Neural cell (in vitro differentiated cells): Measurements from ENCODE around the gene CDA. TPM values are rescaled to one million over a fixed set of nuclear protein-coding genes. Genes with fewer than 3 reads are reported as not detected.

Source experiments
- H2AFZ ChIP-seq: fragments of 200-600, 300-800 bp; sonication (generic), shearing (Covaris generic); 2 replicates; pipeline ENCODE4 v1.6.0; 2014; ENCODE audit warnings: low read depth, mild to moderate bottlenecking, antibody characterized with exemption, low read length, moderate library complexity
- H3F3A ChIP-seq: fragments of 200-600 bp; shearing (Covaris generic); 2 replicates; pipeline ENCODE4 v1.6.1; 2016; ENCODE audit warnings: mild to moderate bottlenecking, moderate library complexity, mixed read lengths, antibody characterized with exemption, low read length; ENCODE audit not compliant: insufficient read depth, poor library complexity, severe bottlenecking
- H3K27ac ChIP-seq: fragments of 200-600, 300-800 bp; sonication (generic), shearing (Covaris generic); 2 replicates; pipeline ENCODE4 v1.5.1; 2014; ENCODE audit warnings: mild to moderate bottlenecking, low read length, moderate library complexity
- H3K27me3 ChIP-seq: fragments of 300-800, 200-600 bp; sonication (generic), shearing (Covaris generic); 2 replicates; pipeline ENCODE4 v1.6.0; 2014; ENCODE audit warnings: mild to moderate bottlenecking, low read depth, low read length, moderate library complexity; ENCODE audit not compliant: insufficient read depth
- H3K36me3 ChIP-seq: fragments of 300-800, 200-600 bp; sonication (generic), shearing (Covaris generic); 2 replicates; pipeline ENCODE4 v1.5.1; 2014; ENCODE audit warnings: mild to moderate bottlenecking, antibody characterized with exemption, low read length, moderate library complexity; ENCODE audit not compliant: insufficient read depth
- H3K4me2 ChIP-seq: fragments of 300-800, 200-600 bp; sonication (generic), shearing (Covaris generic); 2 replicates; pipeline ENCODE4 v1.6.0; 2014; ENCODE audit warnings: mild to moderate bottlenecking, low read length
- H3K4me3 ChIP-seq: fragments of 300-800, 200-600 bp; sonication (generic), shearing (Covaris generic); 2 replicates; pipeline ENCODE4 v1.5.1; 2014; ENCODE audit warnings: mild to moderate bottlenecking, low read length, moderate library complexity
- H3K79me2 ChIP-seq: fragments of 200-600 bp; shearing (Covaris generic); replicated peaks from 2 replicates; pipeline ENCODE4 v1.6.0; 2014; ENCODE audit warnings: mild to moderate bottlenecking, low read length, moderate library complexity; ENCODE audit not compliant: insufficient read depth
- H3K9ac ChIP-seq: fragments of 300-800, 200-600 bp; sonication (generic), shearing (Covaris generic); 2 replicates; pipeline ENCODE4 v1.6.1; 2016; ENCODE audit warnings: mild to moderate bottlenecking, low read length, mixed read lengths
- H3K9me2 ChIP-seq: fragments of 200-600 bp; shearing (Covaris generic); 2 replicates; pipeline ENCODE4 v1.6.1; 2016; ENCODE audit warnings: mild to moderate bottlenecking, low read length, mixed read lengths; ENCODE audit not compliant: insufficient read depth
- H3K9me3 ChIP-seq: fragments of 200-600, 300-800 bp; sonication (generic), shearing (Covaris generic); 2 replicates; pipeline ENCODE4 v1.6.1; 2016; ENCODE audit warnings: mild to moderate bottlenecking, mixed run types, low read length, moderate library complexity, mixed read lengths
- H4K20me1 ChIP-seq: fragments of 200-600 bp; shearing (Covaris generic); 2 replicates; pipeline ENCODE4 v1.6.1; 2016; ENCODE audit warnings: mild to moderate bottlenecking, mixed run types; ENCODE audit not compliant: insufficient read depth
- EP300 ChIP-seq: fragments of 450-650 bp; conservative IDR thresholded peaks from 2 replicates; pipeline ENCODE4 v1.6.1; 2014; ENCODE audit warnings: antibody characterized with exemption, mild to moderate bottlenecking, moderate library complexity; ENCODE audit not compliant: poor library complexity, severe bottlenecking
- EZH2 ChIP-seq: fragments of 200-600, 300-800 bp; shearing (Covaris generic), sonication (generic); IDR thresholded peaks from 2 replicates; pipeline ENCODE4 v1.6.1; 2014; ENCODE audit warnings: antibody characterized with exemption, low read length, borderline replicate concordance, mild to moderate bottlenecking; ENCODE audit not compliant: insufficient read depth, poor library complexity, severe bottlenecking
- MXI1 ChIP-seq: fragments of 450-650 bp; conservative IDR thresholded peaks from 2 replicates; pipeline ENCODE4 v1.6.1; 2014; ENCODE audit warnings: antibody characterized with exemption, mild to moderate bottlenecking; ENCODE audit not compliant: poor library complexity, severe bottlenecking
- POLR2AphosphoS5 ChIP-seq: IDR thresholded peaks from 2 replicates; pipeline ENCODE4 v1.6.1; 2012
- RAD21 ChIP-seq: fragments of 450-650 bp; conservative IDR thresholded peaks from 2 replicates; pipeline ENCODE4 v1.6.1; 2014; ENCODE audit warnings: antibody characterized with exemption, mild to moderate bottlenecking, moderate library complexity
- SMC3 ChIP-seq: fragments of 450-650 bp; conservative IDR thresholded peaks from 2 replicates; pipeline ENCODE4 v1.6.1; 2014; ENCODE audit warnings: antibody characterized with exemption, mild to moderate bottlenecking, moderate library complexity; ENCODE audit not compliant: poor library complexity
- TAF1 ChIP-seq: IDR thresholded peaks from 2 replicates; pipeline ENCODE4 v1.6.1; 2012; ENCODE audit warnings: low read depth
- polyA plus RNA-seq: library from polyadenylated mRNA; depleted of rRNA; stranded (reverse); fragments of >200 nt; gene quantifications from 2 replicates; pipeline ENCODE4 v1.2.3, GENCODE V29; 2014
- TF ChIP-seq, protein P1 (sequence below): fragments of 450-650 bp; IDR thresholded peaks from 2 replicates; pipeline ENCODE4 v1.5.1; 2014; ENCODE audit warnings: antibody characterized with exemption, mild to moderate bottlenecking, moderate library complexity; ENCODE audit not compliant: poor library complexity, severe bottlenecking
- TF ChIP-seq, protein P2 (sequence below): IDR thresholded peaks from 2 replicates; pipeline ENCODE4 v1.6.1; 2012; ENCODE audit warnings: borderline replicate concordance

Gene CDA
- polyA plus RNA-seq, 1 donor from 2014 or later = not detected

- TF ChIP-seq RAD21 (no peak), EP300 (no peak), SMC3 (no peak), TAF1 (no peak), POLR2AphosphoS5 (no peak), MXI1 (no peak), EZH2 (no peak)
- TF ChIP-seq, protein P1, sequence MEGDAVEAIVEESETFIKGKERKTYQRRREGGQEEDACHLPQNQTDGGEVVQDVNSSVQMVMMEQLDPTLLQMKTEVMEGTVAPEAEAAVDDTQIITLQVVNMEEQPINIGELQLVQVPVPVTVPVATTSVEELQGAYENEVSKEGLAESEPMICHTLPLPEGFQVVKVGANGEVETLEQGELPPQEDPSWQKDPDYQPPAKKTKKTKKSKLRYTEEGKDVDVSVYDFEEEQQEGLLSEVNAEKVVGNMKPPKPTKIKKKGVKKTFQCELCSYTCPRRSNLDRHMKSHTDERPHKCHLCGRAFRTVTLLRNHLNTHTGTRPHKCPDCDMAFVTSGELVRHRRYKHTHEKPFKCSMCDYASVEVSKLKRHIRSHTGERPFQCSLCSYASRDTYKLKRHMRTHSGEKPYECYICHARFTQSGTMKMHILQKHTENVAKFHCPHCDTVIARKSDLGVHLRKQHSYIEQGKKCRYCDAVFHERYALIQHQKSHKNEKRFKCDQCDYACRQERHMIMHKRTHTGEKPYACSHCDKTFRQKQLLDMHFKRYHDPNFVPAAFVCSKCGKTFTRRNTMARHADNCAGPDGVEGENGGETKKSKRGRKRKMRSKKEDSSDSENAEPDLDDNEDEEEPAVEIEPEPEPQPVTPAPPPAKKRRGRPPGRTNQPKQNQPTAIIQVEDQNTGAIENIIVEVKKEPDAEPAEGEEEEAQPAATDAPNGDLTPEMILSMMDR = no peak
- TF ChIP-seq, protein P2, sequence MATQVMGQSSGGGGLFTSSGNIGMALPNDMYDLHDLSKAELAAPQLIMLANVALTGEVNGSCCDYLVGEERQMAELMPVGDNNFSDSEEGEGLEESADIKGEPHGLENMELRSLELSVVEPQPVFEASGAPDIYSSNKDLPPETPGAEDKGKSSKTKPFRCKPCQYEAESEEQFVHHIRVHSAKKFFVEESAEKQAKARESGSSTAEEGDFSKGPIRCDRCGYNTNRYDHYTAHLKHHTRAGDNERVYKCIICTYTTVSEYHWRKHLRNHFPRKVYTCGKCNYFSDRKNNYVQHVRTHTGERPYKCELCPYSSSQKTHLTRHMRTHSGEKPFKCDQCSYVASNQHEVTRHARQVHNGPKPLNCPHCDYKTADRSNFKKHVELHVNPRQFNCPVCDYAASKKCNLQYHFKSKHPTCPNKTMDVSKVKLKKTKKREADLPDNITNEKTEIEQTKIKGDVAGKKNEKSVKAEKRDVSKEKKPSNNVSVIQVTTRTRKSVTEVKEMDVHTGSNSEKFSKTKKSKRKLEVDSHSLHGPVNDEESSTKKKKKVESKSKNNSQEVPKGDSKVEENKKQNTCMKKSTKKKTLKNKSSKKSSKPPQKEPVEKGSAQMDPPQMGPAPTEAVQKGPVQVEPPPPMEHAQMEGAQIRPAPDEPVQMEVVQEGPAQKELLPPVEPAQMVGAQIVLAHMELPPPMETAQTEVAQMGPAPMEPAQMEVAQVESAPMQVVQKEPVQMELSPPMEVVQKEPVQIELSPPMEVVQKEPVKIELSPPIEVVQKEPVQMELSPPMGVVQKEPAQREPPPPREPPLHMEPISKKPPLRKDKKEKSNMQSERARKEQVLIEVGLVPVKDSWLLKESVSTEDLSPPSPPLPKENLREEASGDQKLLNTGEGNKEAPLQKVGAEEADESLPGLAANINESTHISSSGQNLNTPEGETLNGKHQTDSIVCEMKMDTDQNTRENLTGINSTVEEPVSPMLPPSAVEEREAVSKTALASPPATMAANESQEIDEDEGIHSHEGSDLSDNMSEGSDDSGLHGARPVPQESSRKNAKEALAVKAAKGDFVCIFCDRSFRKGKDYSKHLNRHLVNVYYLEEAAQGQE = no peak
- Histone ChIP-seq H3K27ac (no peak overlapping the region), H3K79me2 (no peaks in the 10 kb centered on the region), H3F3A (no peaks in the 10 kb centered on the region), H4K20me1 (no peaks in the 10 kb centered on the region), H3K27me3 (no peaks in the 10 kb centered on the region), H3K4me2 (no peak overlapping the region), H3K36me3 (no peaks in the 10 kb centered on the region), H3K4me3 (no peak overlapping the region), H2AFZ (no peak overlapping the region), H3K9me2 (no peaks in the 10 kb centered on the region), H3K9ac (no peak overlapping the region), H3K9me3 (no peaks in the 10 kb centered on the region)
These were observed 29.7 kb downstream of the CDA start for GRCh38 chr1:20618550-20618949.

- no peaks in the 10 kb centered on the region for H3K9me2 ChIP-seq
- no peak overlapping the region for H3K9ac ChIP-seq
- H3K4me2 ChIP-seq = no peak overlapping the region
- H3K27ac ChIP-seq = no peak overlapping the region
- no peak overlapping the region for H2AFZ ChIP-seq
- H3K9me3 ChIP-seq = no peaks in the 10 kb centered on the region
- H3K79me2 ChIP-seq = no peaks in the 10 kb centered on the region
- TF ChIP-seq TAF1 (no peak), EP300 (no peak), POLR2AphosphoS5 (no peak), SMC3 (no peak), MXI1 (no peak), EZH2 (no peak), RAD21 (no peak)
- TF ChIP-seq, protein P1 = no peak
- TF ChIP-seq, protein P2 = no peak
- H3K4me3 ChIP-seq = no peak overlapping the region
- no peaks in the 10 kb centered on the region for H3K36me3 ChIP-seq
- H4K20me1 ChIP-seq = no peaks in the 10 kb centered on the region
- no peaks in the 10 kb centered on the region for H3F3A ChIP-seq
- no peaks in the 10 kb centered on the region for H3K27me3 ChIP-seq
These were observed 31.1 kb downstream of the CDA start for GRCh38 chr1:20619999-20620398.
